ENCODE data around the gene OR2H2. TPM values are rescaled to one million over a fixed set of nuclear protein-coding genes. Genes with fewer than 3 reads are reported as not detected.

OR2H2 gene
- total and polyA plus RNA-seq, 2 of the 13 experiments (the other 11 are each of a cell fraction or from before 2014, with no cell fraction given), result not detected

- H3K27me3 ChIP-seq (ENCODE audit: control insufficient read depth in 1 of 2, insufficient read depth in 2 of 2, low read length in 2 of 2), result no peaks in the 10 kb centered on the region
- no TSS peak for BruUV-seq (replicated peaks)
- WGBS (ENCODE audit: low lambda C conversion rate), result 11% methylated on average over 5 of the region's 5 CpGs
- H3K4me2 ChIP-seq (ENCODE audit: low read depth, low read length), result no peak overlapping the region
- H3K4me3 ChIP-seq (replicated peaks in 1 of 3; ENCODE audit: insufficient read depth in 1 of 3, low read depth in 2 of 3, low read length in 3 of 3), result no peak overlapping the region
- no peak for ATAC-seq
- no peaks in the 10 kb centered on the region for H4K20me1 ChIP-seq (ENCODE audit: insufficient read depth, low read length)
- ChIA-PET CTCF (ENCODE audit: low intra/inter-chr PET ratio, low total read pairs) (no interaction called here), POLR2A (no interaction called here)
- no peak for DNase-seq (ENCODE audit: low spot score)
- H2AFZ ChIP-seq (ENCODE audit: low read length), result no peak overlapping the region
- H3K4me1 ChIP-seq (ENCODE audit: insufficient read depth, low read length), result no peaks in the 10 kb centered on the region
- TF ChIP-seq RNF2 (conservative IDR thresholded peaks at IDR 0.05; ENCODE audit: low read depth), result no peak
- no peak for TF ChIP-seq PPARG (CRISPR knock-in tag; conservative IDR thresholded peaks at IDR 0.05)
- no peak for TF ChIP-seq SATB2 (CRISPR knock-in tag; IDR thresholded peaks at IDR 0.05)
- no peak for TF ChIP-seq ZNF614 (CRISPR knock-in tag; IDR thresholded peaks at IDR 0.05; ENCODE audit: borderline replicate concordance)
- no peak for TF ChIP-seq FOXM1 (CRISPR knock-in tag; IDR thresholded peaks at IDR 0.05)
- no peak for TF ChIP-seq ATRX (CRISPR knock-in tag; IDR thresholded peaks at IDR 0.05; ENCODE audit: borderline replicate concordance)
- TF ChIP-seq KDM1A (CRISPR knock-in tag; IDR thresholded peaks at IDR 0.05), result no peak
- no peak for TF ChIP-seq SKI (IDR thresholded peaks at IDR 0.05; ENCODE audit: partially characterized antibody)
- TF ChIP-seq MLXIP (CRISPR knock-in tag; IDR thresholded peaks at IDR 0.05; ENCODE audit: borderline replicate concordance), result no peak
- no peak for TF ChIP-seq SRSF4 (IDR thresholded peaks at IDR 0.05; ENCODE audit: low read depth, low read length, poor library complexity, severe bottlenecking)
- TF ChIP-seq ZNF788 (CRISPR knock-in tag; IDR thresholded peaks at IDR 0.05; ENCODE audit: borderline replicate concordance), result no peak
- no peak for TF ChIP-seq DRAP1 (CRISPR knock-in tag; IDR thresholded peaks at IDR 0.05)
- TF ChIP-seq ZNF292 (CRISPR knock-in tag; IDR thresholded peaks at IDR 0.05; ENCODE audit: borderline replicate concordance, low read depth), result no peak
- H3K27ac ChIP-seq (ENCODE audit: extremely low read length, insufficient read depth, low read length), result no peak overlapping the region
- H3K9me3 ChIP-seq (ENCODE audit: low read length), result no peaks in the 10 kb centered on the region
- in situ Hi-C loops (cut with HindIII; ENCODE audit: extremely low pct_ligation_motif_present, low pct_unique_long_range_greater_than_20kb), result no loop called here
- H3K79me2 ChIP-seq (ENCODE audit: insufficient read depth, low read length), result no peaks in the 10 kb centered on the region
- FAIRE-seq, result no peak
- H3K36me3 ChIP-seq (replicated peaks in 1 of 2; ENCODE audit: control insufficient read depth in 1 of 2, insufficient read depth in 2 of 2, low read length in 2 of 2), result no peaks in the 10 kb centered on the region
- intact Hi-C loops (cut with micrococcal nuclease; ENCODE audit: unreplicated experiment), result no loop called here
- H3K9ac ChIP-seq (ENCODE audit: insufficient read depth, low read depth, low read length), result no peak overlapping the region
Observed at GRCh38 chr6:29567991-29568390, 16.9 kb upstream of the OR2H2 start.

Data from HepG2 (cell line).